Daoy (cell line): ENCODE data around the gene CACNA1H. TPM values are rescaled to one million over a fixed set of nuclear protein-coding genes. Genes with fewer than 3 reads are reported as not detected.

ENCODE experiments used
- DNase-seq: peaks from one replicate; pipeline ENCODE4 v3.0.0-alpha.2; 2015; ENCODE audit warnings: low read depth
- total RNA-seq: library from RNA; depleted of rRNA; stranded (reverse); fragments of >200 nt; shearing (Covaris generic); gene quantifications from 2 replicates; pipeline ENCODE4 v1.2.3, GENCODE V29; 2014; rRNA removed

CACNA1H gene
- total RNA-seq: 0.06 and 0.80 TPM in 2 replicates

DNA sequence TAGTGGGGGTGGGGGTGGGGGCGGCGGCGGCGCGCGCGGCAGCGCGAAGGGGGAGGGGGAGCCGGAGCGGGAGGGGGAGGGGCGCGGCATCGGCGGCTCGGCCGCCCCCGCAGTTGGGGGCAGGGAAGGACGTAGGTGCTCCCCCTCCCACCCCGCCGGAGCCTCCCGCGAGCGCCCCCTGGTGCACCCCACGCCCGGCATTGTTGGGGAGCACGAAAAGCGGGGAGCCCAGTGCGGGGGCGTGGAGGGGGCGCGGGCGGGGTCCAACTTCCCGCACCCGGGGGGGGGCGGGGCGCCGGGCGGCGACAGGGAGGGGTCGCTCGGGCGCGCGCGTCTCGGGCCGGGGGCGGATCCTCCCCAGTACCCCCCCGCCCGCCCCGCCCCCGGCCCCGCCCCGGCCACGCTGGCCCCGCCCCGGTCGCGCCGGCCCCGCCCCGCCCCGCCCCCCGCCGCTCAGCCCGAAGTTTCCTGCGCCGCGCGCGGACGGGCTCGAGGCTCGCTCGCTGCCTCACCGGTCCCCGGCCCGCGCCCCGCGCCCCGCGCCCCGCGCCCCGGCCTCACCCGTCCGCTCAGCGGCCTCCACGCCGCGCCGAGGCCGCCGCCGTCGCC lies at the start of gene CACNA1H:
TSS of gene CACNA1H (plus strand) at position 456 of the 609 bp plus-strand sequence. CDS start 632 bp downstream, outside the sequence.
- DNase-seq: no peak

DNA sequence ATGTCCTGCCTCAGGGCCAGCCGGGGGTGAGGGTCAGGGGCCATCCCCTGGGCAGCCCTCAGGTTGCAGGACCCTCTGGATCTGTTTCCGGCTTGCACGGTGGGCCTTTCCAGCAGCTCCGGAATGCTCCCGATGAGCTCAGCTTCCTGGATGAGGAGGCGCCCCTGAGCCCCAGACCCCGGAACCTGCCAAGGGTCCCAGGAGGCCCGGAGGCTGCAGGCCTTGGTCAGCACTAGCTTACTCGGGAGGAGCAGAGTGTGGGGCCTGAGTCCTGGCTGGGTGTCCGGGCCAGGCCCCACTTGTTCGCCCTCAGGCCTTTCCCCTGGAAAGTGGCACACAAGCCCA lies 49.3 kb upstream of the CACNA1H start:
- DNase-seq: no peak

DNA sequence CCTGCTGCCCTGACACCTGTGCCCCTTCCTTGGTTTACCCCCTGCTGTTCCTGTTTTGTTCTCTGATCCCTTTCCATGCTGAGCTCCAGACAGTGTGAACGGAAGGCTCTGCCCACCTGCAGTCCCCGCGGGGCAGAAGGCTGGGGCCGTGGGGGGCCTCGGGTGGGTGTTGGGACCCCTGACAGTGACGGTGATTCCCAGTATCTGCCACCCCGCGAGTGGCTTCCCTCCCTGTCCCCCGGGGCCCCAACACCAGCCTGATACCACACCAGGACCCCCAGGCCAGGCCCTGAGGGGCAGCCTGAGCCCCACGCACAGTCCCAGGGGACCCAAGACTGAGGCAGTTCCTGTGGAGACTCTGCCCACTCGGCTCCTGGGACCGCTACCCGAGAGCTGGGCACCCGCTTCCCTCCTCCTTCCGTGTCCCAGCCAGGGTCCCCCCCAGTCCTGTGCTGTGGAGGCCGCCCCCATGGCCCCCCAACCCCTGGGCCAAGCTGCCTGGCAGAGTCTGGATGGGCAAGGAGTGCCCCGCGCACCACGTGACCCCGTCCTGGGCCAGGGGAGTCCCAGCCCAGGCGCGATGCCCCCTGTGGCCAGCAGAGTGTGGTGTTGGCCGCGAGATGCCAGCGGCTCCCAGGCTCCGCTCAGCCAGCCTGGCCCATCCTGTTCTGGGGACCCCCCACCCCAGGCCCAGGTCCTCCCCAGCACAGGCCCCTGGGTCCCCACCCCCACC lies 46.9 kb upstream of the CACNA1H start:
- peak; percentile 85 for DNase-seq

DNA sequence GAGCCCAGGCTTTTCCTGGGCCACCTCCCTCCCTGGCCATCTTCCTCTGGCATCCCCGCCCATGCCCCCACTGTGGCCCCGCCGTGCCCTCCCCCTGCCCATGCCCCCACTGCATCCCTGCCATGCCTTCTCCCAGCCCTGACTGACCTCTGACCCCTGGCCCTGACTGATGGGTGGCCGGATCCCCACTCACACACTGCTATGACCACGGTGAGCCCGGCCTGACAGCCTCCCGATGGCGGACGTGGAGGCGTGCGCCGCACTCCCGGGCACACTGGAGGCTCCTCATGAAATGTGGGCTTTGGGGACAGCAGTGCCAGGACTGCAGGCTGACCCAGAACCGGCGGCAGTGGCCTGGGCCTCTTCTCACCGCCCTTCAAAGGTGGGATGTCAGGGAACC lies 46.2 kb upstream of the CACNA1H start:
- DNase-seq: no peak

DNA sequence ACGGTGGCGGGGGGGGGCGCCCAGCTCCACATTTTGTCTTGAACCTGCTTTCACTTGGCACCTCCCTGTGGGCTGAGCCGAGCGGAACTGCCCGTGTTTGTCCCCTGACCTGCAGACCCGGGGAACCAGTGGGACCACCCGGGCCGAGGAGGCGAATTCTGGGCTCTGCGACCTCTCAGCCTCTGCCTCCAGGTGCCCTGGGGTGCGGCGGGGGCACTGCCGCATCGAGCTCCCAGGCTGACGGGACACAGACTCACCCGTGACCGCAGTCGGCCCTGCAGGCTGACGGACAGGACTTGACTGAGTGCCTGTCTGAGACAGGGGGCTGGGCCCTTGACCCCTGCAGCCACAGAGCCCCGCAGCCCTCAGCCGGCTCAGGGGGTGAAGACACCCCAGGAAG lies 45.8 kb upstream of the CACNA1H start:
- no peak for DNase-seq

DNA sequence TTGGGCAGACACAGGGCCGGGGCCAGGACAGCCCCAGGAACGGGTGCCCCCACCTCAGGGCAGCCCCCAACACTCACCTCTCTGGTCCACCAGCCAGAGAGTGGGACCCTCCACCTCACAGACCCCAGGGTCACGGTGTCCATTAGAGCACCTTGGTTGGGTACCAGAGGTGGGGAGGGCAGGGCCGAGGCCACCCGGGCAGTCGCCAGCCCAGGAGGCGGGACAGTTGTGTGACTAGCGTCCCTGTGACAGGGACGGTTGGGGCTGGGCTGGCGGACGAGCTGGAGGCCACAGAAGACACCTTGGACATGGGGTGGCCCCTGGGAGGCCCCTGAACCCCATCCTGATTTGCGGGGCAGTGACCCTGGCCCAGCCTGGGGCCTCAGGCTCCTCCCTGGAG lies 45.2 kb upstream of the CACNA1H start:
- no peak for DNase-seq

DNA sequence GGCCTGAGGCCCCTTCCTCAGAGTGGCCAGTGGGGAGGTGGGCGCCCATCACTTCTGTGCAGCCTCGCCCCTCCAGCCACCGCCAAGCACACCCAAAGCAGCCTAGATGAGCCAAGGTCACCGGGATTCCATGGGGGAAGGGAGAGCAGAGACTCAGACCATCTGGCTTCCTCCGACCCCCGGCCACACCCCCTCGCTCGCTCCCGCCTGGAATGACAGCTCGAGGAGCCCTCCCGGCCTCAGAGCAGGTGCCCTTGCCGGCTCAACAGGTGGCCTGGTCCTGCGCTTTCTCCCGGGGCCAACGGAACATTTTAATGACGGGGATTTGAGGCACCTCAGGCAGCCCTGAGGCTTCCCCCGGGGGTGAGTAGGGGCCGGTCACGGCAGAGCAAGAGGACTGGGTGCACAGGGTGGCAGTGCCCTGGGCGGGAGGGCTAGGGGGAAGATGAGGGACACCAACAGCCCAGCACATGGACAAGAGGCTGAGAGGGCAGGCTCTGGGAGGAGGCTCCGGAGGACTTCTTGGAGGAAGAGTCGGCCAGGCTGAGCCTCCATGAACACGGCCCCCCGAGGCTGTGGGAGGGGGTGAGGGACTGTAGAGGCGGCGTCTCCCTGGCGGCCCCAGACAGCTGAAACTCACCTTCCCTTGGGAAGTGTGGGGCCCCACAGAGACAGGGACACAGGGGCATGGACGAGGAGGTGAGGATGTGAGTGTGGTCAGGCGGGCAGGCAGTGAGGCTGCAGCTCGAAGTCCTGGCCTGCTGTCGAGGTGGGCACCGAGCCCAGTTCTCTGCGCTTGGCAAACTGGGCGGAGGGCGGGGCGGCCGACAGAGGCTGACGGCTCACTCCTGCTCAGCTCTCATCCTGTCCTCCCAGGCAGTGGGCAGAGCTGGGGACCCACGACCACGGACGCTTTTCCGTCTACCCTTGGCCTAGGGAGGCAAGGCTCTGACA lies 44.3 kb upstream of the CACNA1H start:
- peak; percentile 69 for DNase-seq

DNA sequence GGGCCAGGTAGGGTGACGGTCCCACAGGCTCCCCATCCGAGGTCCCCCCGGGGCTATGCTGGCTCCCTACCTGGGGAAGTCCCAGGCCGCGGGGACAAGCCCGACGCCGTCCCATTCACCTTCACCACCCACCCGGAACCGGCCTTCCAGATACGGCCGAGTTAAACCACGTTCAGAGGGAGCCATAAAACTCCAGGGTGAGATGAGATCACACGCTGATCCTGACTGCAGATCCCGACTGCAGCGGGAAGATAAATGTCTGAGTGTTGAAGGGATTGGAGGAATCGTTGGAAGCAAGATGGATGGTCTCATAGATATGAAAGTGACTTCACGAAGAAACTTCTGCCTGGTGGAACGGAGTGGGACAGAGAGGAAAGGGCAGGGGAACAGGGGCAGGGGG lies 43.3 kb upstream of the CACNA1H start:
- DNase-seq: no peak

DNA sequence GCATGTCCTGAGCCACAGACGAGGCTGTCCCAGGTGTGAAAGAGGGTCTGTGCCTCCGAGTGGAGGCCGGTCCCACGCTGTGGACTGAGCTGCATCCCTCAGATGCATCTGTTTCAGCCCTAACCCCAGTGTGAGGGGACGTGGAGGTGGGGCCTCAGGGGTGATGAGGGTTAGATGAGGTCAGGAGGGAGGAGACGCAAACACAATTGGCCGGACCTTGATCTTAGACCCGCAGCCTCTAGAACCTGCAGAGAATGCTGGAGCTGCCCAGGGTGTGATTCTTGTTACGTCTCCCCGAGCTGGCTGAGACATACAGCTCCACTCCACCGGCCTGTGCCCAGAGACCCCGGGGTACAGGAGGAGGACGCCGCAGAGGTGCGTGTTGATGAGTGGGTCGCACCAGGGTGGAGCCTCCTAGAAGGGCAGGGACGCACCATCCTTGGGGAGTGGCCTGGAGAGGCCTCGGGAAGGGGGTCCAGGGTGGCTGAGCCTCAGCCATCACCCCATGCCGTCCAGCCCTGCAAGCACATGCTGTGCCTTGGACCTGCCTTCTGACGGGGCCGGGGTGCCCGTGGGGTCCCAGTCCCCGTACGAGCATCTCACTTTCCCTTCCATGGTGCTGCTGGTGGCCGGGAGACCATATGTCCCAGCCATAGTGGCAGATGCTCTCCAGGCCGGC lies 40.3 kb upstream of the CACNA1H start:
- no peak for DNase-seq

DNA sequence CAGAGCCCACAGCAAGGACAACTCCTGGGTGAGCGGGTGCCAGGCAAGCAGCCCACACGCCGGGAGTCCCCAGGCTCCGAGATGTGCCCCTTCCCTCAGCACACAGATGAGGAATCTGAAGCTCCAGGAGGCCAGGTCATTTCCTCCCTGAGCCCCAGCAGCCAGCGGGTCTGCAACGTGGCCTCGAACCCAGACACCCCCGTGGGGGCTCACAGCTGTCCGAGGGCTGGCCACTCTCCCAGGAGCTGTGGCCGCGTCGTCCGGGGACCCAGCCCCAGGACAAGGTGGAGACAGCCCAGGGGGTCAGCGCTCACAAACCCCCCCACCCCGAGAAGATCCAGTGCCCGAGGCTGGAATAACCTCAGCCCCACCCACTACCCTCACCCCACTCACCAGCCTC lies 39.4 kb upstream of the CACNA1H start:
- DNase-seq: no peak

DNA sequence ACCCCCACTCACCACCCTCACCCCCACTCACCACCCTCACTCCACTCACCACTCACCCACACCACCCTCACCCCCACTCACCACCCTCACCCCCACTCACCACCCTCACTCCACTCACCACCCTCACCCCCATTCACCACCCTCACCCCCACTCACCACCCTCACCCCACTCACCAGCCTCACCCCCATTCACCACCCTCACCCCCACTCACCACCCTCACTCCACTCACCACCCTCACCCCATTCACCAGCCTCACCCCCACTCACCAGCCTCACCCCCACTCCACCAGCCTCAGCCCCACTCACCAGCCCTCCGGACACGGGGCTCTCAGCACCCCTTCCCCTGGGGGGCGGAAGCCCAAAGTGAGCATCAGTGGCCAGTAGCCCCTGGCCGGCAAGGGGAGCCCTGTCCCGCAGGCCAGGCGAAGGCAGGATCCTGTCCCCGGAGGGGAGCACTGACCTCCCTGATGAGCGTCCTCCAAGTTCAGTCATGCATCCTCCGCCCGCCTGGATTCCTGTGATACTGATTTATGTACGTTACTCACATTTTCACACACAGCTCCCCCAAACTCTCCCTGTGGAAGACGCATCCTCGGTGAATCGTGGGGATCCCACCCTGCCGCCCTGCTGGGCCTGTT lies 38.9 kb upstream of the CACNA1H start:
- DNase-seq: no peak

DNA sequence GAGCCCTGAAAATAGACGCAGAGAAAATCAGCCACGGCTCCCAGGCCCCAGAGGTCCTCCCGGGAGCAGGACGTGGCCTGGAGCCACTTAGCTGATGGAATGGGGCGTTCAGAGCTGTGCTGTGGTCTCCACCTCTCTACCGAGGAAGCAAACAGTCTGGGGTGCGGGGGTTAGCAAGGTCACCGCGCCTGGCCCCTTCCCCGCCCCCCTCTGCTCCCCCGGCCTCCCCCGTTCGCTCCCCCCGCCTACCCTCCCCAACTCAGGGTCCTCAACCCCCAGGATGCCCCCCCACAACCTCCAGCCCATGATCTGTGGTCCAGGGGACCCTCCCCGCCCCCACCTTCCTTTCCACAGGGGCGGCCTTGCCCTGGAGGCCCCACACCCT lies 36.2 kb upstream of the CACNA1H start:
- no peak for DNase-seq

DNA sequence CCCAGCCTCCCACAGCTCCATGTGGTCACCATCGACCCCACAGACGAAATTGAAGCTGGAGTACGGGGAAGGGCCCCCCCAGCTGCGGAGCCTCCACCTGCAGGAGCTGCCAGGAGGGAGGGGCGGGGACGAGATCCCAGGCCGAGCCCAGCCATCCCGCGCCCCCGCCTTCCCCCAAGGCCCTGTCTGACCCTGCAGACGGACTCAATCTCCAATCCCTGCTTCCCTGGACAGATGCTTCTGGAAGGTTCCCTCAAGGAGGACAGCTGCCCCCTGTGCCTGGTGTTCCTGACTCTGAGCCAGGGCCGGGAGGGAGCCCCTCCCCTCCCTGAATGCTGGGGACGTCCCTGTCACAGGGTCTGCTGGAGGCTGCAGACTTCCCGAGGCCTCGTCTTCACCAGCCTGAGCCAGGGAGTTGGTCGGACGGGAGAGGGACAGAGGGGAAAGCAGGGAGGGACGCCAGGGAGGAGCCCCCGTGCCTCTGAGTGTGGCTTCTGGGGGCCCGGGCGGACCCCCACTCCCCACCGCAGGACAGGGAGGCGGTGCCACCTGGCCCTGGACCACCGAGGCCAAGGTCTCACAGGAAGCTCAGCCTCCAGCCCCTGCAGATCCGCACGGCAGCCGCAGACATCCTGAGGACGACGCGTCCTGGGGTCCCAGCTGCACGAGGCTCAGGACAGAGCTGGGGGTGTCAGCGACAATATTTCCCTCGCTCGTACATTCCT lies 35.6 kb upstream of the CACNA1H start:
- DNase-seq: no peak

DNA sequence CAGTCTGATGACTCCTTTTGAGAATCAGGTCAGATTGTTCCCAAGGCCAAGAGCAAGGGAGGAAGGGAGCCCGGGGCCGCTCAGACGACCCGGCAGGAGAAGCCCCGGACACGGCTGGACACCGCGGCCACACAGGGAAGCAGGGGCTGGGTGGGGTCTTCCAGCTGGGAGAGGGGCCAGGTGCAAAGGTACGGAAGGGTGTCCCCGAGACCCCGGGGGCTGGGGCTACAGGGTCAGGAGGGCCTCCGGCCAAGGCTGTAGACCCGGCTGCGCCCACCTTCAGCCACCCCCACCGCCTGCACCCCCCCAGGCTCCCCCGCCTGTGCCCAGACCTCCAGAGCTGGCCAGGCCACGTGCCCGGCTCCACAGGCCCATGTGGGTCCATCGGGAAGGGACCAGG lies 35.0 kb upstream of the CACNA1H start:
- no peak for DNase-seq

DNA sequence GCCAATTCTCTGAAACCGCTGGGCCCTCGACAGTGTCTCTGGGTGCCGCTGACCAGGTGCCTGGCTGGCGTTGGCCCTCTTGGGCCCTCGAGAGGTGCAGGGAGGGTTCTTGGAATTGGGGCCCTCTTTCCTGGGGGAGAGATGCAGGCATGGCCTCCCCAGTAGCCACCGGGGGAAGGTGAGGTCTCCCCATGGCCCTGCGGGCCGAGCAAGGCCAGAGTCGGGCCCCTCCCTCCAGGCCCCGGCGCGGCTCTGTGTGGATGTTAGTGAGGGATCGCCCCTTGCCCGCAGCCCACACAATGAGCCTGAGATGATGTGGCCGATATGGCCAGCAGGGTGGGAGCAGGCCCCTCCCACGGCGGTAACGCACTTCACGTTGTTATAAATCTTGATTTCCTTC lies 33.8 kb upstream of the CACNA1H start:
- no peak for DNase-seq

DNA sequence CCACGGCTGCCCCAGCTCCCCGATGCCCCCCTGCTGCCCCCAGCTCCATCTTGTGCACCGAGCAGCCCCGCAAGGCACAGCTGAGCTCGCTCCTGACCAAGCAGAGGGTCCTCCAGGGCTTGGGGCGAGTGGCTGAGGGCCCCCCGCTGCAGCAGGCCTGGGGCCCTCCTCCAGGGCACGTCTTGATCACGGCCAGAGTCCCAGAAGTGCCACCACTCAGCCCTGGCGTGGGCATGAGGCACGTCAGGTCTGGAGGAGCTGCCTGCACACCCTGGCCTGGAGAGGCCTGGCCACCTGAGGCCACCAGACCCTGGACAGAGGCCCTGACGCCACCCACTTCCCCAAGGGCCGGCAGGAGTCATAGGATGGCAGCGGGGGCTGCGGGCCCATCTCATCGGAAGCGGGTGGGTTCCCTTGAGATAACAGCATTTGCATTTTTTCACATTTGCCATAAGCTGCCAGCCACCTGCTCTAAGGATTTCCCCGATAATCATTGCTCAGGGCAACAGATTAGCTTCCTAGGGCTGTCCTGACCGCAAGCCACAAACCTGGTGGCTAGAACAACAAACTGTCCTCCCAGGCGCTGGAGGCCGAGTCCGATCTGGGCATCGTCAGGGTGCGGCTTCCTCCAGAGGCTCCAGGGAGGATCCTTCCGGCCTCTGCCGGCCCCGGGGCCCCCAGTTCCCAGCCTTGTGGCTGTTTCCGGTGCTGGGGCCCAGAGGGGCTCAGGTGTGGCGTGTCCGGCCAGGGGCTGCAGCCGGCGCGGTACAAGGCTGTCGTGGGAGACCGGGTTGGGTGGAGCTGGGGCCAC lies 32.9 kb upstream of the CACNA1H start:
- peak; percentile 73 for DNase-seq

DNA sequence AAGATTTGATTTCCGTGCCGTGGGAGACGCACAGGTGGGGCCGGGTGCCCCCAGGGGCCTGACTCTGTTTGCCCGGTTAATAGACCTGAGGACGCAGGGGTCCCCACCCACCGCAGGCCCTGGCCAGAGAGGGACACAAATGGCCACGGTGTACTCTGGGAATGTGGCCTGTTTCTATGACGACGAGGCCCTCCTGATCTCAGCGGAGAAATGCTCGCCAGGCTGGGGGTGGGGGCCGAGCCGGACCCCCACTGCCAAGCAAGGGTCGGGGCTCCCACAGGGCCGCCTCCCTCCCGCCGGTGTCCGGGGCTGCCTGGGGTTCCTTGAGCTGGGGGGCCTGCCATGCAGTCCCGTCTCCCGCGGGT lies 32.3 kb upstream of the CACNA1H start:
- no peak for DNase-seq

DNA sequence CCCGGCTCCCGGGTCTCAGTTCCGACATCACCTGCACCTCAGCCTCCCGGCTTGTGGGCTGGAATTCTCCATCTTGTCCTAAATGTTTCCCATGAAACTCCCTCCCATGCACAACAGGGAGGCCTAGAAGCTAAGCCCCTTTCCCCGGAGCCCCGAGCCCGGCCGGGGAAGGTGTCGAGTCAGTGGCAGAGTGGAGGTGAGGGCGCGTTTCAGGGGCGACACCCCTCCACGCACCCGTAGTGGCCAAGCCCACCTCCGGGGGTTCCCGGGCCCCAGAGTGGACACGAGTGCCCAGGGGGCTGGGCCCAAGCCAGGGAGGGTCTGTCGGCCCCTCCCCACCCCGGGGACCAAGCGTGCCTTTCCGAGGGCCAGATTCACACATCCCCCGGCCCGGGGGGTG lies 31.9 kb upstream of the CACNA1H start:
- DNase-seq: no peak

DNA sequence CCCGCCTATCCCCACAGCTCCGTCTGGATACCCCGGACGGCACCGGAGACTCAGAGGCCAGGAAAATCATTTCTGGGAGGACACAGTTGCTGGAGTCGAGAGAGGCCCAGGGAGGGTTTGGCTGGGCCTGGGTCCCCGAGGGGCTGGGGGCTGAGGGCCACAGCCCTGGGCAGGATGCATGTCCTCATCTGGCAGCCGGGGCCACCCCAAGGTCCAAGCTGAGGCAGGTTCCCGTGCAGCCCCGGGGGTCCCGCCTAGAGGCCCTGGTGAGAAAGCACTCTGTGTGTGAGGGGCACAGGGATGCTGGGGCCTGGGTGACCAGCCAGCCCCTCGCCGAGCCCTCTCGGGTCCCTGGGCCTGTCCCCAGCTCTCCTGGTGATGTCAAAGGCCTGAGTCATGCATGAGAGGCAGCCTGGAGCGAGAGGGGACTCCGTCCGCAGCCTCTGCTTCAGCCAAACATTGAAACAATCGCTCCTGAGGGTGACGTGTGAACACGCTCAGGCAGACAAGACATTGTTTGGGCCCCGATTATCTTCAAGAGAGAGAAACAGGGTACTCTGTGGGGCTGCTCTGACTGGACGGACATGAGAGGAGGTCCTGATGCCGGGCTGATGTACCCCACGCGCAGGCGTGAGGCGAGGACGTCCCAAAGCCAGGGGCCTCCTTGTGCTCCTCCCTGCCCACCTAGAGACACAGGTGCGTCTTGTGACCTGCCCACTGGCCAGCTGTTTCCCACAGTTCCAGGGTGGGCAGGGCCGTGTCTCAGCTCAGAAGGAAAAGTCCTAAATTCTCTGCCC lies 31.1 kb upstream of the CACNA1H start:
- DNase-seq: no peak
